ENCODE data around the gene TMEM201.
"Not testable (repeated sequence)": the region's sequence is repeated elsewhere in the genome, so short reads cannot be mapped to it uniquely, and the experiment has no call there.

Gene TMEM201, protein sequence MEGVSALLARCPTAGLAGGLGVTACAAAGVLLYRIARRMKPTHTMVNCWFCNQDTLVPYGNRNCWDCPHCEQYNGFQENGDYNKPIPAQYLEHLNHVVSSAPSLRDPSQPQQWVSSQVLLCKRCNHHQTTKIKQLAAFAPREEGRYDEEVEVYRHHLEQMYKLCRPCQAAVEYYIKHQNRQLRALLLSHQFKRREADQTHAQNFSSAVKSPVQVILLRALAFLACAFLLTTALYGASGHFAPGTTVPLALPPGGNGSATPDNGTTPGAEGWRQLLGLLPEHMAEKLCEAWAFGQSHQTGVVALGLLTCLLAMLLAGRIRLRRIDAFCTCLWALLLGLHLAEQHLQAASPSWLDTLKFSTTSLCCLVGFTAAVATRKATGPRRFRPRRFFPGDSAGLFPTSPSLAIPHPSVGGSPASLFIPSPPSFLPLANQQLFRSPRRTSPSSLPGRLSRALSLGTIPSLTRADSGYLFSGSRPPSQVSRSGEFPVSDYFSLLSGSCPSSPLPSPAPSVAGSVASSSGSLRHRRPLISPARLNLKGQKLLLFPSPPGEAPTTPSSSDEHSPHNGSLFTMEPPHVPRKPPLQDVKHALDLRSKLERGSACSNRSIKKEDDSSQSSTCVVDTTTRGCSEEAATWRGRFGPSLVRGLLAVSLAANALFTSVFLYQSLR

DNA sequence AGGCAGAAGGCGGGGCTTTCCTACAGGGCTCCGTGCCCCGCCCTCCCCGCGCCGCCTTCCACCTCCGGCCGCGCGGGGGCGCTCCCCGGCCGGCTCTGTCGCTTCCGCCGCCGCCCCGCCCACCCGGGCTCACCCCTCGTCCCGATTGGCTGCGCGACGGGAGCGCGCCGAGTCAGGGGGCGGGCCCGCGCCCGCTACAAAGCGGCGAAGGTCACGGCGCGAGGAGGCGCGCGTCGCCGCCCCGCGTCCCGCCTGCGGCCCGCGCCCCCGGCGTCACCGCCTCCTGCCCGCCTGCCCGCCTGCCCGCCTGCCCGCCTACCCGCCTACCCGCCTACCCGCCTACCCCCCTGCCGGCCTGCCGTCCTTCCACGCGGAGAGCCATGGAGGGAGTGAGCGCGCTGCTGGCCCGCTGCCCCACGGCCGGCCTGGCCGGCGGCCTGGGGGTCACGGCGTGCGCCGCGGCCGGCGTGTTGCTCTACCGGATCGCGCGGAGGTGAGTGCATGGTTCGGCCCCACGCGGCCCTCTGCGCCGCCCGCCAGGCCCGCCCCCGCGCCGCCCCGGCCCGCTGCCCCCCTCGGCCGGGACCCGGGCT is at the start of gene TMEM201:
Gene TMEM201, plus strand, starts transcription at position 361 of the 593 bp plus-strand sequence. Its CDS starts 20 bp downstream, at position 381.
- DNase-seq (ENCODE audit: low read depth) = peak; percentile 91

DNA sequence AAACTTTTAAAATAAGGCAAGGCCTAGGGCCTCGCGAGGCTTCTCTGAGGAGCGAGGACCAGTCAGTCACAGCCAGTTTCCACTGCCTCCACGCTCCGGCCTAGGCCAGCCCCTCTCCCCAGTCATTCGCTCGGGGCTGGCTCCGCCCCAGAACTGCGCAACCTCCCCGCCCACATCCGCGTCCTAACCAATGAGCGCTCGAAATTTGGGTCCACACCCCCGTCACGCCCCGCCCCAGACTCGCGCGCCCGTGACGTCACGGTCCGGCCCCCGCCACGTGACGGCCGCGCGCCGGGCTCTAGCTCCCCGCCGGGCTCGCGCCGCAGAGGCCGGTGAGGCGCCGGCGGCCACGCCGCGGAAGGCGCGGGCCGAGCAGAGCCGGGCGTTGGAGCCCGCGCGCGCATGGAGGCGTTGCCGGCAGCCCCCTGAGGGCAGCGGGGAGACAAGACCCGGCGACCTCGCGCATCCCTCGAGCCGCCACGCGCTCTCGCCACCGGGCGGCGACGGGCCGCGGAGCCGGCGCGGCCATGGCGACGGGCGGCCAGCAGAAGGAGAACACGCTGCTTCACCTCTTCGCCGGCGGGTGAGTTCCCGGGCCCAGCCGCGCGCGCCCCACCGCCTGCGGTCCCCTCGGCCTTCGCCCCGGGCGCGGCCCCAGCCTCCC is 49.4 kb upstream of the TMEM201 start, which contains the start of gene SLC25A33:
Gene SLC25A33, plus strand, starts transcription at position 301 of the 664 bp plus-strand sequence. Its CDS starts 227 bp downstream, at position 528.
- peak; percentile 96 for DNase-seq (ENCODE audit: low read depth)

DNA sequence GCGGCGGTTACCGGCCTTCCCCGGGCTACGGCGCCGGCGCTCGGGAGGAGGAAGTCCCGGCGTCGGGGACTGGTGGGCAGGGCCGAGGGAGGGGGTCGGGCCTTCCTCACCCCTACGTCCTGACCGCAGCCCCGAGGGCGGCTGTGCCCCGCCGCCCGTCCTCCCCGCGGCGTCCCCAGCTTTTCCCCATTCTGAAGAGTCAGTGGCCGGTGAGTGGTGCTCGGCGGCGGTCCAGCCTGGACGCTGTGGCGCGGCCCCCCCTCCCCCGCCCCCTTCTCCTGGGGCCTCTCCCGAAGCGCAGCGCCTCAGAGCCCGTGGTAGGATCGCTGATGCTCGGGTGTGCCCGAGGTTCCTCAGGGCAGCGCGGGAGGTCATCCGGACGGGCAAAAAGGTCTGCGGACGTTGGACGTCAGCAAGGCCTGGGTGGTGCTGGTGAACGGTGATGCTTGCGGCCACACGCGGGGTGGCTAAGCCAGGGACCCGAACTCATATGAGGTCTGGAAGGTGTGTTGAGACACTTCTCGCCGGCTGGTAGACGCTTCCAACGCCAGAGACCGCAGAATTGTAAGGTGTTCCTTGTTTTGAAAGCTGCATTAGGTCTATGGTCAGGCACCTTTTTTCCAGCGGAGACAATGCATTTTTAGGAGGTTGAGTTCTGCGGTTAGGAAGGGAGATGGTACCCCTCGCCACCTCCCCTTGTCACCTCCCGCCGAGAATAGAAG is 48.7 kb upstream of the TMEM201 start:
- DNase-seq (ENCODE audit: low read depth) = peak; percentile 62

DNA sequence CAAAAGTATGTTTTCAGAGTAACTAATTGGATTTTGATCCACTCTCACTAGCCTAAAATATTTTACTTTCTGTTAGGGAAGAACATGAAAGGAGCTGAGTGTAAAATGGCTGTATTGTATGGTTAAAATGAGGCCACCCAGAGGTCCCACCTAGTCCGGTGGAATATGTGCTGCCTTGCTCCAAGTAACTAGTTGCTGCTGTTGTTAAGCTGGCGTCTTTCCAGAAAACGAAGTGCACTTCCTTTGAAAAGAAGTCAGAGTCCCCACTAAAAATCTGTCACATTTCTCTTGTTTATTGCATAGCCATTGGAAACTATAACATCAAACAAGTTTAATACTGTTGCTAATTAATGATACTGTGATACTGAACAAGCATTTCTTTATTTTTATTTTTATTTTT is 46.3 kb upstream of the TMEM201 start:
- DNase-seq (ENCODE audit: low read depth) = peak; percentile 65

DNA sequence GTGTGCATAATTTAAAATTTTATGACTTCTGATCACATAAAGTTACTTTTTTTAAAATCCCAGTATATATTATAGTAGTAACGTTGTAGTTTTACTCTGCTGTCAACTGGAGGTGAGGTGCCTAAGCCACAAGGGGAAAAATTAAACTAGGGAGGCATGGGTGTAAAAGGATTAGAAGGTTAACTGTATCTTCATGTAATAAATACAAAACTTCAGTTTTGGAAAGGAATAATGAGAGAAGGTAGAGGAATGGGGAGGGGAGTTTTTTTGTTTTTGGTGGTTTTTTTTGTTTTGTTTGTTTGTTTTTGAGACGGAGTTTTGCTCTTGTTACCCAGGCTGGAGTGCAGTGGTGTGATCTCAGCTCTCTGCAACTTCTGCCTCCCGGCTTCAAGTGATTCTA is 43.8 kb upstream of the TMEM201 start:
- DNase-seq (ENCODE audit: low read depth) = no peak

DNA sequence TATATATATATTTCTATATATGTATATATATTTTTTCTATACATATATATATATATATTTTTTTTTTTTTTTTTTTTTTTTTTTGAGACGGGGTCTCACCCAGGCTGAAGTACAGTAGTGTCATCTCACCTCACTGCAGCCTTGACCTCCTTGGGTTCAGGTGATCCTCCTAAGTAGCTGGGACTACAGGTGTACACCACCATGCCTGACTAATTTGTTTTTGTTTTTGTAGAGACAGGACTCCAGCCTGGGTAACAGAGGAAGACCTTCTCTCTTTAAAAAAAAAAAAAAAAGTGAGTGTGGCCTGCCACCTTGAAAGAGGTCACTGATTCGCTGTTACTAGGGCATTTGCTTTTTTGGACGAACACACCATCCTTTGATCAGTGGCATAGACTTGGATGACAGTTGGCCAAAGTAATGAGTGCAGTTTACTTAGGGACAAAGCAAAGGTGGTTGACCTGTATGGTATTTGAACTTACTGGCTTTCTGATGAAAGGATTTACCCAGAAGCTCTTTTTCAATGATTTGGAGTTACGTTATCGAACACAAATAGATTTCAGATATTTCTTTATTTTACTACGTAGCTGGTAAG is 38.7 kb upstream of the TMEM201 start:
- DNase-seq (ENCODE audit: low read depth) = no peak

DNA sequence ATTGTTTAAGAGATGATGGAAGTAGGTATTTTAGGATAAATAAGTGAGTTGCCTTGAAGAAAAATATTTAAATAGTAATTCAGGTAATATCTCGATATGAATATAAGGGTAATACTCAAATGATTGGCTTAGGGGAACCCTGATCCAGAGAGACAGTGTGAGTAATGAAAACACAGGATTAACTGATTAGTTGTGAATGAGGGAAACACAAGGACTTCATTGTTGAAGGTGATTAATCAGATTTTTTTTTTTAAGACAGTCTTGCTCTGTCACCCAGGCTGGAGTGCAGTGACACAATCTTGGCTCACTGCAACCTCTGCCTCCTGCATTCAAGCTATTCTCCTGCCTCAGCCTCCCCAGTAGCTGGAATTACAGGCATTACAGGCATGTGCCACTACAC is 36.7 kb upstream of the TMEM201 start:
- DNase-seq (ENCODE audit: low read depth) = no peak

DNA sequence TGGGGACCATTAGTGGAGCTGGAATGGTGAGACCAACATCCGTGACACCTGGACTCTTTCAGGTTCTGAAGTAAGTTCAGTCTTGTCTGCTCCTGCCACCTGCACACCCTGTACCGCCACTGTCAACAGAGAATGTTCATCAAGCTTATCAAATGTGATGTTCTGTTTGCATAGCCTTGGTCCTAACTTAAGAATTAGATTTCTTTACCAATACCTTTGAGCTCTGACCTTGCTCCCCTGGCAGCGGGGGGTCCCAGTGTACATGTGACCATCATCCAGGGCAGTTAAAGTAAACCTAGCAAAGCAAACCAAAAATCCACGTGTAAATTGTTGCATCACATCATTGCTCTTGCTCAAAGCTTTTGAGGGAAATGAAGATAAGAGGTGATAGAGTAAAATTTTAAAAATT is 35.0 kb upstream of the TMEM201 start:
- DNase-seq (ENCODE audit: low read depth) = no peak

DNA sequence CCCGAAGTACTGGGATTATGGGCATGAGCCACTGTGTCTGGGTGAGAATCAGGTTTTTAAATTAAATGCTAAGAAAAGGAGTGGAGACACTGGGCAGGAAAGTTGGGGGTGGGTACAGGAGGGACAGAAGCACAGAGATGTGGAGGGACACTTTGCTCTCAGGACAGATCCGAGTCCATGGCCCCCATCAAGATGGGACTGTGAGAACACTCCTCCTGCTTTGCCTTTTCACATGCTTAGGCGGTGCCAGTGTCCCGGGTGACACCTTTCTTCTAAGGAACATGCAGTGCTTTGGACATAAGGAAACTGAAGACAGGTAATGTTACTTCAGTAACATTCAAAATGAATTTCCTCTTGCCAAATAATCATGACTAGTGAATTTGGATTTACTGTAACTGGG is 32.8 kb upstream of the TMEM201 start:
- no peak for DNase-seq (ENCODE audit: low read depth)

DNA sequence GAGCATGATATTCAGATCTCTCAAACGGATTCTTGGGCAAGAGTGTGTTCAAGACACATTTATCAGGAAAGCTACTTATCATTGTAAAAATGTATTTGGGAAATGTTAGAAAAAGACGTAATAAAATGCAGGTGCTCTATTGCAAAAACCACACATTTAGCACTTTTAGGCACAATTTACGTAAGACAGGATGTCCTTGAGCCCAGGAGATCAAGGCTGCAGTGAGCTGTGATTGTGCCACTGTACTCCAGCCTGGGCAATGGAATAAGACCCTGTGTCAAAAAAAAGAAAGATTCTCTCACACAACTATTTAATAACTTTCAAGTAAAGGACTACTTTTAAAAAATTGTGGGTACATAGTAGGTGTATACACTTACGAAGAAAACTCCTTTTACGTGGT is 31.1 kb upstream of the TMEM201 start:
- no peak for DNase-seq (ENCODE audit: low read depth)

DNA sequence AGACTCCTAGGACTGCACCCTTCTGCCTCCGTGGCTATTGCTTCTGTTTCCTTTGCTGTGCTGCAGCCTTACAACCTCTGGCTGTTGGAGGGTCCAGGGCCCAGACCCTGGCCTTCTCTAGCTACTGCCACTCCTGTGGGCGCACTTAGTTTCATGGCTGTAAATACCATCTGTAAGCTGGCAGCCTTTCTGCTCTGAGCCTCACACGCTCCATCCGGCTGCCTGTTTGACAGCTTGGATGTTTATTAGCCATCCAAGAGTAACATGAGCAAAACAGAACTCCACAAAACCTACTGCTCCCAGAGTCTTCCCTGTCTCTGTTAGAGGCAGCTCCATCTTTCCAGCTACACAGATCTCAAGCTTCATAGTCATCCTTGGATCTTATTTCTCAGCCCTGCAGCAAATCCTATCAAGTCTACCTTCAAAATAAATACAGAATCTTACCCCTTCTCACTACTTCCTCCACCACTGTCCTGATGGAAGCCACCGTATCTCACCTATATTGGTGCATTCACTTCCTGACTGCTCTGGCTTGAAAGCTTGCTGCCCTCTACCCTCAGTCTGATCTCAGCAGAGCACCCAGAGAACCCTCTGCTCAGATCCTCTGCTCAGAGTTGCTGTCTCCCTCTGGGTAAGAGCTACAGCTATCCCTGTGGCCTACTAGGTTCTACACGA is 30.3 kb upstream of the TMEM201 start:
- DNase-seq (ENCODE audit: low read depth) = no peak

DNA sequence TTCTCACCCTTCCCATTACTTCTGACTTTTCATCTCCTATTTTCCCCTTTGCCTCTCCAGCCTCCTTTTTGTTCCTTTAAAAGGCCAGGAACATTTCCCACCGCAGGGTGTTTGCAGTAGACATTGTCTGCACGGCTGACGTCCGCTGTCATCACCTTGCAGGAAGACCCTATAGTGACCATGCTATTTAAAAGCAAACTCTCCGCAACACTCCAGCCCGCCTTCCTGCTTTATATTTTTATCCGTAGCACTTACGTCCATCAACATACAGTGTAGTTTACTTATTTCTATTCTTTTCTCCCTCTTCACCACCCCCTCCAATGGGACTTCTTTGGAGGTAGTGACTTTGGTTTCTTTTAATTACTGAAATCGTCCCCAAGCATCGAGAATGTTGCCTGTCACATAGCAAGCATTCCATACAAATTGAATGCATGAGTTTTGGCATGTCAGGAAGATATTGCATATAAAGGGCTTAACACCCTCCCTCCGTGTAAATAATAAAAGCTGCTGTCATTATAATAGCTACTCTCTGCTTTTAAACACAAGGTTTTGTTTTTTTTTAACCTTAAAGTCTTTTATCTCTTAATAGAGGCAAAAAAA is 29.7 kb upstream of the TMEM201 start:
- peak; percentile 39 for DNase-seq (ENCODE audit: low read depth)

DNA sequence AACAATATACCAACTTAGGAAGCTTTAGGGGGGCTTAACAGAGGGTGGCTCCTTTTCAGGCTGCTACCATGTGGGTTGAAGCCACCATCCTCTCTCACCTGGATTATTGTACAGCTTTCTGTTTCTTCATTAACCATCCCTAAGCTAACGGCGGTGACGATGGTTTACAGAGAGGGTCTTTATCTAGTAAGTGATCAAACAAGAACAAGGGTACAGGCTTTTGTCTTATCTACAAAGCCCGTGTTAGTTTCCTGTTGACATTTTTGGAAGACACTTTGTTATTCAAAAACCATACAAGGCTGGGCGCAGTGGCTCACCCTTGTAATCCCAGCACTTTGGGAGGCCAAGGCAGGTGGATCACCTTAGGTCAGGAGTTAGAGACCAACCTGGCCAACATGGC is 29.0 kb upstream of the TMEM201 start:
- DNase-seq (ENCODE audit: low read depth) = no peak

DNA sequence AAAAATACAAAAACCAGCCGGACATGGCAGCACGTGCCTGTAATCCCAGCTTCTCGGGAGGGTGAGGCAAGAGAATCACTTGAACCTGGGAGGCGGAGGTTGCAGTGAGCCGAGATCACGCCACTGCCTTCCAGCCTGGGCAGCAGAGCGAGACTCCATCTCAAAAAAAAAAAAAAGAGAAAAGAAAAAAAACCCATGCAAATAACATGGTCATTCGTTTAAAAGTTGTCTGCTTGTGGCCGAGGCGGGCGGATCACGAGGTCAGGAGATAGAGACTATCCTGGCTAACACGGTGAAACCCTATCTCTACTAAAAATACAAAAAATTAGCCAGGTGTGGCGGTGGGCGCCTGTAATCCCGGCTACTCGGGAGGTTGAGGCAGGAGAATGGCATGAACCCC is 28.6 kb upstream of the TMEM201 start:
- not testable (repeated sequence) for DNase-seq (ENCODE audit: low read depth)

DNA sequence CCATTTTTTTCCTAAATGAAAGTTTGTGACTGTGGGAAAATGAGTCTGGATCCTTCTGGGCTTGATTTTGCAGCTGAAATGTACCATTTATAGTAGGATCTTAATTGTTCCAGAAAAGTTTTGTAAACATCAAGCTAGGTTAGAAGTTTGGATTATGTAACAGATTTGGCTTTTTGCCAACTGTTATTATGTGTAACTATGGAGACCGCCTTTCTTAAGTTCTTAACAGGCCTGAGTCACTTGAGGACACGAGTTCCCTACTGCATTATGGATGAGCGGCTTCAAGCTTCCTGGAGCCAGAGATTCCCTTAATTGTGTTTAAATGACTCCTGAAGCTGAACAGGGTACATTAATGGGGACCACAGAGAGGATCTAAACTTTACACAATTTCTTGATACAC is 27.3 kb upstream of the TMEM201 start:
- DNase-seq (ENCODE audit: low read depth) = peak; percentile 90

DNA sequence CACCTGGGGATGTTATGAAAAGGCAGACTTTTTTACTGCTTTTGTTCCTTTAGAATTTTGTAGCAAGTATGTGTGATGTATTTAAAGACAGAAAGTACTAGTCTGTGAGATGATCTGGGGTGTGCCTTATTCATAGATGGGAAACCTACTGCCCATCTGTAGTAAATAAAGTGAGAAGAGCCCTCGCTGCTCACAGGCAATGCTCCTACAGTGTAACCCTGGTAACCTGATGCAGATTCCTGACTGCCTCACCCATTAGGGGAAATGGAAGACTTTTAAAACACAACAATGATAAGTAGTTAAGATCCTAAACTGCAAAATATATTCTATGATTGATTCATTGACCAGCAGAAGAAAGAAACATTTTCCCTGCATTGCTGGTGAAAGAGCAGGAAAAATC is 19.4 kb upstream of the TMEM201 start:
- no peak for DNase-seq (ENCODE audit: low read depth)

DNA sequence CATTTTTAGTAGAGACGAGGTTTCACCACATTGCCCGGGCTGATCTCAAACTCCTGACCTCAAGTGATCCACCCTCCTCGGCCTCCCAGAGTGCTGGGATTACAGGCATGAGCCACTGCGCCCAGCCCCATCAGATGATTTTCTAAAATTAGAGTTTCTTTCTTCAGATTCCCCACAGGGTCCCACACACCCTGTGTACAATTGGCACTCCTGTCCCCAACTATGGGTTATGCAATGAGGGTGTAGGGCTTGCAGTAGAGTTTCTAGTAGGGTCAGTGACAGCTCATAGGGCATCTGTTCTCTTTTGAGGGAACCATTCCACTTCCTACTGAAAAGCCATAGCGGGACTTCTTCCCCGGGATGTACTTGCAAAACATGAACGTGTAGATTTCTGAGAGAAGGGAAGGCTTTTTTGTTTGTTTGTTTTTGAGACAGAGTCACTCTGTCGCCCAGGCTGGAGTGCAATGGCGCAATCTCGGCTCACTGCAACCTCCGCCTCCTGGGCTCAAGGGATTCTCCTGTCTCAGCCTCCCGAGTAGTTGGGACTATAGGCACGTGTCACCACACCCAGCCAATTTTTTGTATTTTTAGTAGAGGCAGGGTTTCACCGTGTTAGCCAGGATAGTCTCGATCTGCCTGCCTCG is 17.7 kb upstream of the TMEM201 start:
- not testable (repeated sequence) for DNase-seq (ENCODE audit: low read depth)

DNA sequence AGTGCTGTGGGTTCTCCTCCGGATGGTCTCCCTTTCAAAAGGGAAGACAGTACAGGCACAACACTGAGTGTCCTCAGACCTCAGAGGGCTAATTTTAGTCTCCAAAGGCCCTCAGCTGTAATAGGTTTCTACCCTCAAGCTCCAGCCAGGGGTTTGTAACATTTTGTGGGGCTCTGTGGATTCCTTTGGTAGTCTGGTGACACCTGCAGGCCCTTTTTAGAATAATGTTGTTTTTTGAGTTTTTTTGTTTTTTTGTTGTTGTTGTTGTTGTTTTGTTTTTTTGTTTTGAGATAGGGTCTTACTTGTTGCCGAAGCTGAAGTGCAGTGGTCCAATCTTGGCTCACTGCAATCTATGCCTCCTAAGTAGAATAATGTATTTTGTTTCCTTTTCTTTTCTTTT is 15.0 kb upstream of the TMEM201 start:
- DNase-seq (ENCODE audit: low read depth) = peak; percentile 38

DNA sequence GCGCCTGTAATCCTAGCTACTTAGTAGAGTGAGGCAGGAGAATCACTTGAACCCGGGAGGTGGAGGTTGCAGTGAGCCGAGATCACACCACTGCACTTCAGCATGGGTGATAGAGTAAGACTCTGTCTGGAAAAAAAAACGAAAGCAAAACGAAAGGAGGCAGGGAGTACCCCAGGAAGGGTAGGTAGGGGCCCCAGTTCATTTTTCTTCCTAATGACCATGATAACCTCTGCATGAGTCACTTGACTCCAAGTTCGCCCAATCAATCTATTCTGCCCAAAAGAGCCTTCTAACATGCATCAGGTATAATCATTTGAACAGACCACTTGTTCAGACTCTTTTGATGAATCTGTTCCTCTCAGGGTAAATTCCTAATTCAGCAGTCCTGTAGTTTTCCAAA is 13.2 kb upstream of the TMEM201 start:
- no peak for DNase-seq (ENCODE audit: low read depth)

DNA sequence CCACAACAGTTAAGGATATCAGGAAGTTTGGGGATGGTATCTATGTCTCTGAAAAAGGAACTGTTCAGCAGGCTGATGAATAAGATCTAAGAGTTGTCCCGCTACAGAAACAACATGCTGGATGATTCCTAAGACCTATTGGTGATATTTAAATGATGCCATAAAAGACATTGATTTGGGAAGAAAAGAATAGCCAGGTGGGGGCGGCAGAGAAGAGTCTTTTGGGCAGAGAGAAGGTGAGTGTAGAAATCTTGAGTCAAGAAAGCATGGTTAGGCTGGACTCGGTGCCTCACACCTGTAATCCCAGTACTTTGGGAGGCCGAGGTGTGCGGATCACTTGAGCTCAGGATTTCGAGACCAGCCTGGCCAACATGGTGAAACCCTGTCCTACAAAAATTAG is 11.8 kb upstream of the TMEM201 start:
- no peak for DNase-seq (ENCODE audit: low read depth)

Data from EH (cell line).